ENCODE results near the gene GUCA2A.

The GUCA2A gene

DNA sequence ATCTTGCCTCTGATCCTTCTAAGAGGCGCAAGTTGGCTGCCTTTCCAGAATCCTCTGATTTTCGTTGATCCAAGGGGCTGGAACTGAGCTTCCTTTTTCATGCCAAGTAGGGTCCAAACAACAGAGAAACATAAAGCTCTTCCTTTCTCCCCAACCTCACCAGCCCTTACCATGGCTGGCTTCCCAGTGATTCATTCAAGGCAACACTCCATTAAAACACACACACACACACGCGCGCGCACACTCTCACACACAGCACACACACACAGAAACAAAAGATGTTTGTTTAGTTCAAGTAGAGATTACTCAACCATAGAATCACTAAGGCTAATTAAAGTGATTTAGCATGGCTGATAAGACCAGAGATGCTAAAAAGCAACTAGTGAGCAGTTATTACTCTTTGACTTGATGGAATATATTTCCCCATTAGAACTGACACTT lies 13.0 kb upstream of the GUCA2A start (continued):
- TF ChIP-seq, protein P1, sequence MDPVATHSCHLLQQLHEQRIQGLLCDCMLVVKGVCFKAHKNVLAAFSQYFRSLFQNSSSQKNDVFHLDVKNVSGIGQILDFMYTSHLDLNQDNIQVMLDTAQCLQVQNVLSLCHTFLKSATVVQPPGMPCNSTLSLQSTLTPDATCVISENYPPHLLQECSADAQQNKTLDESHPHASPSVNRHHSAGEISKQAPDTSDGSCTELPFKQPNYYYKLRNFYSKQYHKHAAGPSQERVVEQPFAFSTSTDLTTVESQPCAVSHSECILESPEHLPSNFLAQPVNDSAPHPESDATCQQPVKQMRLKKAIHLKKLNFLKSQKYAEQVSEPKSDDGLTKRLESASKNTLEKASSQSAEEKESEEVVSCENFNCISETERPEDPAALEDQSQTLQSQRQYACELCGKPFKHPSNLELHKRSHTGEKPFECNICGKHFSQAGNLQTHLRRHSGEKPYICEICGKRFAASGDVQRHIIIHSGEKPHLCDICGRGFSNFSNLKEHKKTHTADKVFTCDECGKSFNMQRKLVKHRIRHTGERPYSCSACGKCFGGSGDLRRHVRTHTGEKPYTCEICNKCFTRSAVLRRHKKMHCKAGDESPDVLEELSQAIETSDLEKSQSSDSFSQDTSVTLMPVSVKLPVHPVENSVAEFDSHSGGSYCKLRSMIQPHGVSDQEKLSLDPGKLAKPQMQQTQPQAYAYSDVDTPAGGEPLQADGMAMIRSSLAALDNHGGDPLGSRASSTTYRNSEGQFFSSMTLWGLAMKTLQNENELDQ (tag by site-specific recombination; IDR thresholded peaks at IDR 0.05; ENCODE audit: low read depth): no peak
- TF ChIP-seq ZNF626 (tag by site-specific recombination; IDR thresholded peaks at IDR 0.05) (no peak), ZNF341 (tag by site-specific recombination; IDR thresholded peaks at IDR 0.05; ENCODE audit: low read depth) (peak; percentile 18; the same call in 1 of the 2 replicates), ZNF544 (tag by site-specific recombination; IDR thresholded peaks at IDR 0.05) (no peak), YY2 (tag by site-specific recombination; IDR thresholded peaks at IDR 0.05) (0 out of 2 replicates have a peak, but pooled peaks have one; percentile 69), OSR2 (tag by site-specific recombination; IDR thresholded peaks at IDR 0.05) (peak; percentile 77), ZNF311 (tag by site-specific recombination; IDR thresholded peaks at IDR 0.05; ENCODE audit: borderline replicate concordance) (no peak), SALL2 (tag by site-specific recombination; IDR thresholded peaks at IDR 0.05; ENCODE audit: borderline replicate concordance) (no peak), ZNF140 (tag by site-specific recombination; IDR thresholded peaks at IDR 0.05) (no peak), ZNF558 (tag by site-specific recombination; IDR thresholded peaks at IDR 0.05) (no peak), INSM2 (tag by site-specific recombination; IDR thresholded peaks at IDR 0.05) (peak; percentile 88), SP3 (tag by site-specific recombination; IDR thresholded peaks at IDR 0.05) (no peak), TRIM28 (IDR thresholded peaks at IDR 0.05; ENCODE audit: borderline replicate concordance, low read length) (0 out of 2 replicates have a peak, but pooled peaks have one; percentile 41), ZFP41 (tag by site-specific recombination; IDR thresholded peaks at IDR 0.05; ENCODE audit: borderline replicate concordance) (no peak), ZBTB20 (tag by site-specific recombination; IDR thresholded peaks at IDR 0.05) (no peak), ZNF214 (tag by site-specific recombination; IDR thresholded peaks at IDR 0.05; ENCODE audit: borderline replicate concordance) (no peak), FEZF1 (tag by site-specific recombination; IDR thresholded peaks at IDR 0.05) (peak; percentile 92), ZNF658 (tag by site-specific recombination; IDR thresholded peaks at IDR 0.05) (no peak), REPIN1 (tag by site-specific recombination; IDR thresholded peaks at IDR 0.05; ENCODE audit: low read depth) (no peak), ZNF138 (tag by site-specific recombination; IDR thresholded peaks at IDR 0.05; ENCODE audit: borderline replicate concordance) (no peak), ZNF335 (tag by site-specific recombination; conservative IDR thresholded peaks at IDR 0.05) (no peak), ZNF394 (tag by site-specific recombination; IDR thresholded peaks at IDR 0.05; ENCODE audit: borderline replicate concordance) (no peak), ZNF274 (IDR thresholded peaks at IDR 0.05; ENCODE audit: low read length) (no peak), ZNF274 (tag by site-specific recombination; IDR thresholded peaks at IDR 0.05; ENCODE audit: borderline replicate concordance) (no peak), ZNF302 (tag by site-specific recombination; IDR thresholded peaks at IDR 0.05; ENCODE audit: low read depth) (no peak)
- TF ChIP-seq, protein P2, sequence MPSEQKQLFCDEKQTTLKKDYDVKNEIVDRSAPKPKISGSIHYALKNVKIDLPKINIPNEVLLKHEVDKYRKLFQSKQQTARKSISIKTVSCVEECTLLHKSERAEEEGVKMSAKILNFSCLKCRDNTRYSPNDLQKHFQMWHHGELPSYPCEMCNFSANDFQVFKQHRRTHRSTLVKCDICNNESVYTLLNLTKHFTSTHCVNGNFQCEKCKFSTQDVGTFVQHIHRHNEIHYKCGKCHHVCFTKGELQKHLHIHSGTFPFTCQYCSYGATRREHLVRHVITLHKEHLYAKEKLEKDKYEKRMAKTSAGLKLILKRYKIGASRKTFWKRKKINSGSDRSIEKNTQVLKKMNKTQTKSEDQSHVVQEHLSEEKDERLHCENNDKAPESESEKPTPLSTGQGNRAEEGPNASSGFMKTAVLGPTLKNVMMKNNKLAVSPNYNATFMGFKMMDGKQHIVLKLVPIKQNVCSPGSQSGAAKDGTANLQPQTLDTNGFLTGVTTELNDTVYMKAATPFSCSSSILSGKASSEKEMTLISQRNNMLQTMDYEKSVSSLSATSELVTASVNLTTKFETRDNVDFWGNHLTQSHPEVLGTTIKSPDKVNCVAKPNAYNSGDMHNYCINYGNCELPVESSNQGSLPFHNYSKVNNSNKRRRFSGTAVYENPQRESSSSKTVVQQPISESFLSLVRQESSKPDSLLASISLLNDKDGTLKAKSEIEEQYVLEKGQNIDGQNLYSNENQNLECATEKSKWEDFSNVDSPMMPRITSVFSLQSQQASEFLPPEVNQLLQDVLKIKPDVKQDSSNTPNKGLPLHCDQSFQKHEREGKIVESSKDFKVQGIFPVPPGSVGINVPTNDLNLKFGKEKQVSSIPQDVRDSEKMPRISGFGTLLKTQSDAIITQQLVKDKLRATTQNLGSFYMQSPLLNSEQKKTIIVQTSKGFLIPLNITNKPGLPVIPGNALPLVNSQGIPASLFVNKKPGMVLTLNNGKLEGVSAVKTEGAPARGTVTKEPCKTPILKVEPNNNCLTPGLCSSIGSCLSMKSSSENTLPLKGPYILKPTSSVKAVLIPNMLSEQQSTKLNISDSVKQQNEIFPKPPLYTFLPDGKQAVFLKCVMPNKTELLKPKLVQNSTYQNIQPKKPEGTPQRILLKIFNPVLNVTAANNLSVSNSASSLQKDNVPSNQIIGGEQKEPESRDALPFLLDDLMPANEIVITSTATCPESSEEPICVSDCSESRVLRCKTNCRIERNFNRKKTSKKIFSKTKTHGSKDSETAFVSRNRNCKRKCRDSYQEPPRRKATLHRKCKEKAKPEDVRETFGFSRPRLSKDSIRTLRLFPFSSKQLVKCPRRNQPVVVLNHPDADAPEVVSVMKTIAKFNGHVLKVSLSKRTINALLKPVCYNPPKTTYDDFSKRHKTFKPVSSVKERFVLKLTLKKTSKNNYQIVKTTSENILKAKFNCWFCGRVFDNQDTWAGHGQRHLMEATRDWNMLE (tag by site-specific recombination; conservative IDR thresholded peaks at IDR 0.05; ENCODE audit: low read depth): no peak
- TF ChIP-seq, protein P3, sequence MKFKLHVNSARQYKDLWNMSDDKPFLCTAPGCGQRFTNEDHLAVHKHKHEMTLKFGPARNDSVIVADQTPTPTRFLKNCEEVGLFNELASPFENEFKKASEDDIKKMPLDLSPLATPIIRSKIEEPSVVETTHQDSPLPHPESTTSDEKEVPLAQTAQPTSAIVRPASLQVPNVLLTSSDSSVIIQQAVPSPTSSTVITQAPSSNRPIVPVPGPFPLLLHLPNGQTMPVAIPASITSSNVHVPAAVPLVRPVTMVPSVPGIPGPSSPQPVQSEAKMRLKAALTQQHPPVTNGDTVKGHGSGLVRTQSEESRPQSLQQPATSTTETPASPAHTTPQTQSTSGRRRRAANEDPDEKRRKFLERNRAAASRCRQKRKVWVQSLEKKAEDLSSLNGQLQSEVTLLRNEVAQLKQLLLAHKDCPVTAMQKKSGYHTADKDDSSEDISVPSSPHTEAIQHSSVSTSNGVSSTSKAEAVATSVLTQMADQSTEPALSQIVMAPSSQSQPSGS (tag by site-specific recombination; IDR thresholded peaks at IDR 0.05; ENCODE audit: low read depth): no peak
- TF ChIP-seq, protein P4, sequence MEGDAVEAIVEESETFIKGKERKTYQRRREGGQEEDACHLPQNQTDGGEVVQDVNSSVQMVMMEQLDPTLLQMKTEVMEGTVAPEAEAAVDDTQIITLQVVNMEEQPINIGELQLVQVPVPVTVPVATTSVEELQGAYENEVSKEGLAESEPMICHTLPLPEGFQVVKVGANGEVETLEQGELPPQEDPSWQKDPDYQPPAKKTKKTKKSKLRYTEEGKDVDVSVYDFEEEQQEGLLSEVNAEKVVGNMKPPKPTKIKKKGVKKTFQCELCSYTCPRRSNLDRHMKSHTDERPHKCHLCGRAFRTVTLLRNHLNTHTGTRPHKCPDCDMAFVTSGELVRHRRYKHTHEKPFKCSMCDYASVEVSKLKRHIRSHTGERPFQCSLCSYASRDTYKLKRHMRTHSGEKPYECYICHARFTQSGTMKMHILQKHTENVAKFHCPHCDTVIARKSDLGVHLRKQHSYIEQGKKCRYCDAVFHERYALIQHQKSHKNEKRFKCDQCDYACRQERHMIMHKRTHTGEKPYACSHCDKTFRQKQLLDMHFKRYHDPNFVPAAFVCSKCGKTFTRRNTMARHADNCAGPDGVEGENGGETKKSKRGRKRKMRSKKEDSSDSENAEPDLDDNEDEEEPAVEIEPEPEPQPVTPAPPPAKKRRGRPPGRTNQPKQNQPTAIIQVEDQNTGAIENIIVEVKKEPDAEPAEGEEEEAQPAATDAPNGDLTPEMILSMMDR (tag by site-specific recombination; IDR thresholded peaks at IDR 0.05): no peak

Data from HEK293 (cell line).